HL-60 (cell line): ENCODE results near the gene SIGLEC7.

ENCODE experiments used
- DNase-seq, 2 experiments: peaks; one replicate each; pipeline ENCODE4 v3.0.0-alpha.2; 2010 to 2020; ENCODE audit warnings: low read depth in 1 of 2, low spot score in 1 of 2
- H3K27ac ChIP-seq: fragments of 250-450 bp; sonication (Bioruptor Pico); replicated peaks from 2 replicates; pipeline ENCODE4 v1.5.1; 2020; ENCODE audit warnings: mild to moderate bottlenecking, moderate library complexity
- H3K27me3 ChIP-seq: fragments of 250-450 bp; sonication (Bioruptor Pico); 2 replicates; pipeline ENCODE4 v1.5.1; 2021; ENCODE audit warnings: mild to moderate bottlenecking, moderate library complexity; ENCODE audit not compliant: insufficient read depth, poor library complexity, severe bottlenecking
- H3K4me3 ChIP-seq: replicated peaks from 2 replicates; pipeline ENCODE4 v1.5.1; 2011; ENCODE audit warnings: mild to moderate bottlenecking, control low read depth, low read length; ENCODE audit not compliant: insufficient read depth
- GABPA ChIP-seq: IDR thresholded peaks from 2 replicates; pipeline ENCODE4 v1.6.1; 2012; ENCODE audit warnings: low read depth
- POLR2AphosphoS5 ChIP-seq: IDR thresholded peaks from 2 replicates; pipeline ENCODE4 v1.6.1; 2012; ENCODE audit warnings: low read depth
- SPI1 ChIP-seq: IDR thresholded peaks from 2 replicates; pipeline ENCODE4 v1.6.1; 2012; ENCODE audit warnings: low read depth, mild to moderate bottlenecking, borderline replicate concordance
- TF ChIP-seq, protein P1 (sequence below): IDR thresholded peaks from 2 replicates; pipeline ENCODE4 v1.6.1; 2012; ENCODE audit warnings: low read depth; ENCODE audit not compliant: insufficient replicate concordance
- TF ChIP-seq, protein P2 (sequence below): IDR thresholded peaks from one replicate; pipeline ENCODE4 v1.5.1; 2011; ENCODE audit warnings: low read length, control low read depth, inconsistent platforms; ENCODE audit not compliant: insufficient read depth

SIGLEC7 gene

DNA sequence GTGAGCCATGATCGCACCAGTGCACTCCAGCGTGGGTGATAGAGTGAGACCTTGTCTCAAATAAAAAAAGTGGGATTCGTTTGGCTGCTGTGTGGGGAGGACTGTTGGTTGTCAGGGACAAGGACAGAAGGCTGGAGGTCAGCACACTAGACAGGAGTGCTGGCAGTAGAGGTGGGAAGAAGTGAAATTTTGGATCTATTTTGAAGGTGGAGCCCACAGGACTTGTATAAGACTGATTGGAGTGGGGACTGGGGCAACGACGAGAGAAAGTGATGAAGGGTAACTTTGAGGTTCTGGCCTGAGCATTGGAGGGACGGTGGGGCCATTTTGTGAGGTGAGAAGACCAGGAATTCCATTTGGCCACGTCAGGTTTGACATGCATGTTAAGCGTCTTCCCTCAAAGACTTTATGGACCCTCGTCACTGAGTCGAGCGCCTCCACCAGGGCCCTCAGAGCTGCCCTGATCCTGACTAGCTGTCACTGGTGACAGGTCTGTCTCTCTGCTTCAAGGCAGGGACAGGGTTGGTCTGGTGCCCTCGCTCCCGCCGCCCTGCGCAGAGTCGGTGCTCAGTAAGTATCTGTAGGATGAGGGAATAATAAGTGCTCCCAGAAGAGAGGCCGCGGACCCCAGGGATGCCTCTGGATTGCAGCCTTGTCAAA lies 34.6 kb upstream of the SIGLEC7 start:
- peak overlapping the region; percentile 66 for H3K27ac ChIP-seq
- DNase-seq = no peak
- H3K4me3 ChIP-seq = peak overlapping the region; percentile 88
- H3K27me3 ChIP-seq = no peaks in the 10 kb centered on the region
- TF ChIP-seq SPI1 (no peak), GABPA (no peak), POLR2AphosphoS5 (no peak)
- TF ChIP-seq, protein P1, sequence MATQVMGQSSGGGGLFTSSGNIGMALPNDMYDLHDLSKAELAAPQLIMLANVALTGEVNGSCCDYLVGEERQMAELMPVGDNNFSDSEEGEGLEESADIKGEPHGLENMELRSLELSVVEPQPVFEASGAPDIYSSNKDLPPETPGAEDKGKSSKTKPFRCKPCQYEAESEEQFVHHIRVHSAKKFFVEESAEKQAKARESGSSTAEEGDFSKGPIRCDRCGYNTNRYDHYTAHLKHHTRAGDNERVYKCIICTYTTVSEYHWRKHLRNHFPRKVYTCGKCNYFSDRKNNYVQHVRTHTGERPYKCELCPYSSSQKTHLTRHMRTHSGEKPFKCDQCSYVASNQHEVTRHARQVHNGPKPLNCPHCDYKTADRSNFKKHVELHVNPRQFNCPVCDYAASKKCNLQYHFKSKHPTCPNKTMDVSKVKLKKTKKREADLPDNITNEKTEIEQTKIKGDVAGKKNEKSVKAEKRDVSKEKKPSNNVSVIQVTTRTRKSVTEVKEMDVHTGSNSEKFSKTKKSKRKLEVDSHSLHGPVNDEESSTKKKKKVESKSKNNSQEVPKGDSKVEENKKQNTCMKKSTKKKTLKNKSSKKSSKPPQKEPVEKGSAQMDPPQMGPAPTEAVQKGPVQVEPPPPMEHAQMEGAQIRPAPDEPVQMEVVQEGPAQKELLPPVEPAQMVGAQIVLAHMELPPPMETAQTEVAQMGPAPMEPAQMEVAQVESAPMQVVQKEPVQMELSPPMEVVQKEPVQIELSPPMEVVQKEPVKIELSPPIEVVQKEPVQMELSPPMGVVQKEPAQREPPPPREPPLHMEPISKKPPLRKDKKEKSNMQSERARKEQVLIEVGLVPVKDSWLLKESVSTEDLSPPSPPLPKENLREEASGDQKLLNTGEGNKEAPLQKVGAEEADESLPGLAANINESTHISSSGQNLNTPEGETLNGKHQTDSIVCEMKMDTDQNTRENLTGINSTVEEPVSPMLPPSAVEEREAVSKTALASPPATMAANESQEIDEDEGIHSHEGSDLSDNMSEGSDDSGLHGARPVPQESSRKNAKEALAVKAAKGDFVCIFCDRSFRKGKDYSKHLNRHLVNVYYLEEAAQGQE = no peak
- TF ChIP-seq, protein P2, sequence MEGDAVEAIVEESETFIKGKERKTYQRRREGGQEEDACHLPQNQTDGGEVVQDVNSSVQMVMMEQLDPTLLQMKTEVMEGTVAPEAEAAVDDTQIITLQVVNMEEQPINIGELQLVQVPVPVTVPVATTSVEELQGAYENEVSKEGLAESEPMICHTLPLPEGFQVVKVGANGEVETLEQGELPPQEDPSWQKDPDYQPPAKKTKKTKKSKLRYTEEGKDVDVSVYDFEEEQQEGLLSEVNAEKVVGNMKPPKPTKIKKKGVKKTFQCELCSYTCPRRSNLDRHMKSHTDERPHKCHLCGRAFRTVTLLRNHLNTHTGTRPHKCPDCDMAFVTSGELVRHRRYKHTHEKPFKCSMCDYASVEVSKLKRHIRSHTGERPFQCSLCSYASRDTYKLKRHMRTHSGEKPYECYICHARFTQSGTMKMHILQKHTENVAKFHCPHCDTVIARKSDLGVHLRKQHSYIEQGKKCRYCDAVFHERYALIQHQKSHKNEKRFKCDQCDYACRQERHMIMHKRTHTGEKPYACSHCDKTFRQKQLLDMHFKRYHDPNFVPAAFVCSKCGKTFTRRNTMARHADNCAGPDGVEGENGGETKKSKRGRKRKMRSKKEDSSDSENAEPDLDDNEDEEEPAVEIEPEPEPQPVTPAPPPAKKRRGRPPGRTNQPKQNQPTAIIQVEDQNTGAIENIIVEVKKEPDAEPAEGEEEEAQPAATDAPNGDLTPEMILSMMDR = no peak

DNA sequence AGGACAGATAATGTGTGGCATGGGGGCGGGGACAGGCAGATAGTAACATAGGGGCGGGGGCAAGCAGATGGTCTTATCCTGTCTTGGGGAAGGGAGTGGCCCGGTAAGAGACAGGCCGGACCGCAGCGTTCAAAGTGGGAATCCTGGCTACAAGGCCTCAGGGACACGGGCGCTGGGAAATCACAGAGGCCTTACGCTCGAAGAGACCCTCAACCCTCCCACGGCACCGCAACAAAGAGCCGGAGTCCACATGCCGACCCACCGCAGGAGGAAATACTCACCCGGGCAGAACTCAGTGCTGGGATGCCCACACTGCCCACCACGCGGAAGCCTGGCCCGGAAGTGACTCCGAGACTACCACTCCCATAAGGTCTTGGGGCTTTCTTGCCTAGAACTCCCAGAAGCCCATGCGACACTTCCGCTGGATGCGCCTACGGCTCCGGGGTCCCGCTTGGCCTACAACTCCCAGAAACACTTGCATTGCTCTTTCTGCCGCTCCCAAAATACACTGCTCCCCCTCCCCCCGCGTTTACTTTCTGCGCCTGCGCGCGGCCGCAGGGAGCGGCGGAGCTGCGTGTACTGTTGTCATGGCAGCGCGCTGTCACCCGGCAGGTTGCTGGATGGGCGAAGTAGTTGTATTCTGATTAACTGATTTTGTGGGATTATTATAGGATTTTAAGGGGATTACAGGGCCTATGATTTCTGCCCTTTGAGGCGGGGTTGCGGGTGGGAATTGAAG lies 33.9 kb upstream of the SIGLEC7 start, which contains the start of gene CTU1:
CTU1 (minus strand) TSS at position 344 of the 739 bp plus-strand sequence. CDS start 3,840 bp downstream, outside the sequence.
- no peaks in the 10 kb centered on the region for H3K27me3 ChIP-seq
- TF ChIP-seq POLR2AphosphoS5 (peak; percentile 78), SPI1 (peak; percentile 71; the same call in 1 of the 2 replicates), GABPA (peak; percentile 92)
- TF ChIP-seq, protein P1 = no peak
- TF ChIP-seq, protein P2 = no peak
- DNase-seq = peak; percentile 99 to 100
- peak within 1 kb of the TSS; percentile 88 for H3K4me3 ChIP-seq
- H3K27ac ChIP-seq = peak within 1 kb of the TSS; percentile 69

DNA sequence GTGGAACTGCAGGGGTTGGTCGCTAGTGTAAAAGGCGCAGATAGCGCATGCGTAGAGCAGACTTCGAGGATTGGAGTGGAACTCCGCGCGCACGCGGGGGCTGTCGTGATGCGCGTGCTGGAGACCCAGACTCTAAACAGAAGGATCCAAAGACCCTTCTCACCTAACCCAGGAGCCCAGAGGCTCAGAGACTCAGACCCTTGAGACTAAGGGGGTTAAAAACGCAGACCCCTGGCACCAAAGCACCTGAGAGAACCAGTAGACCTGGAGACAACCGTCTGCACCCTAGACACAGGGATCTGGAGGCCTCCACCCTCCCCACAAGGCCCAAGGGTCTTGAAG lies 33.3 kb upstream of the SIGLEC7 start:
- Histone ChIP-seq H3K27ac (peak overlapping the region; percentile 69), H3K4me3 (peak overlapping the region; percentile 88), H3K27me3 (no peaks in the 10 kb centered on the region)
- no peak for TF ChIP-seq GABPA
- no peak for TF ChIP-seq POLR2AphosphoS5
- no peak for TF ChIP-seq SPI1
- TF ChIP-seq, protein P2 = no peak
- TF ChIP-seq, protein P1 = no peak
- peak in 1 of 2 experiments; percentile 37 for DNase-seq
